Ascending aorta (tissue), 2 donors: ENCODE measurements around the gene TRMT44. TPM values are rescaled to one million over a fixed set of nuclear protein-coding genes. Genes with fewer than 3 reads are reported as not detected.
A peak's percentile ranks its signal among the peaks of the same experiment; 100 is the strongest.

Source experiments
- DNase-seq, 2 donors: peaks; one replicate each; pipeline ENCODE4 v3.0.0-alpha.2; 2019; ENCODE audit warnings: low spot score in 2 of 2
- H3K27ac ChIP-seq, 2 donors: fragments of 200-600 bp; sonication (generic); one replicate each; pipeline ENCODE4 v1.5.1; 2016 to 2017; ENCODE audit warnings: mild to moderate bottlenecking in 1 of 2
- H3K27me3 ChIP-seq: fragments of 200-600 bp; sonication (generic); one replicate; pipeline ENCODE4 v1.5.1; 2017
- H3K36me3 ChIP-seq, 2 donors: fragments of 200-600 bp; sonication (generic); one replicate each; pipeline ENCODE4 v1.5.1; 2016
- H3K4me1 ChIP-seq, 2 donors: fragments of 200-600 bp; sonication (generic); one replicate each; pipeline ENCODE4 v1.5.1; 2016 to 2017; ENCODE audit warnings: mild to moderate bottlenecking in 1 of 2
- H3K4me3 ChIP-seq, 2 donors: fragments of 200-600 bp; sonication (generic); one replicate each; pipeline ENCODE4 v1.5.1; 2016 to 2017; ENCODE audit warnings: mild to moderate bottlenecking in 1 of 2
- H3K9me3 ChIP-seq, 2 donors: fragments of 200-600 bp; sonication (generic); one replicate each; pipeline ENCODE4 v1.5.1; 2016
- CTCF ChIP-seq, 3 experiments: fragments of 200-600 bp in 2 of 3; fragments of 450-650 bp in 1 of 3; sonication (generic) in 2 of 3; IDR thresholded peaks; one replicate each; pipeline ENCODE4 v1.5.1; 2016 to 2019; ENCODE audit warnings: antibody characterized with exemption in 3 of 3, mild to moderate bottlenecking in 1 of 3, moderate library complexity in 1 of 3
- intact Hi-C: fragments of 100-400 bp; cut with DNase I; formaldehyde crosslinking; loops from one replicate; pipeline ENCODE4 v1.15.1; 2023
- total RNA-seq: library from RNA; depleted of rRNA; stranded (reverse); fragments of >200 nt; gene quantifications from one replicate; pipeline ENCODE4 v1.1.0, GENCODE V29; 2016

Gene TRMT44
- total RNA-seq, 1 donor from 2014 or later = 39.8 TPM

GRCh38 chr4:8407316-8407715, 33.3 kb upstream of the TRMT44 start:
- DNase-seq = no peak
- Histone ChIP-seq H3K9me3 (no peaks in the 10 kb centered on the region), H3K27me3 (no peaks in the 10 kb centered on the region)

GRCh38 chr4:8407756-8408155, 32.8 kb upstream of the TRMT44 start:
- H3K27me3 ChIP-seq = no peaks in the 10 kb centered on the region
- peaks cover 6 to 16% of the 10 kb centered on the region in 2 donors for H3K4me1 ChIP-seq
- no peak for TF ChIP-seq CTCF (IDR thresholded peaks at IDR 0.05)
- no peaks in the 10 kb centered on the region for H3K9me3 ChIP-seq
- no peak overlapping the region for H3K4me3 ChIP-seq
- peaks cover 59 to 69% of the 10 kb centered on the region in 2 donors for H3K36me3 ChIP-seq
- no peak overlapping the region for H3K27ac ChIP-seq
- intact Hi-C loops = no loop called here
- DNase-seq = no peak

More at GRCh38 chr4:8407316-8407715, 33.3 kb upstream of the TRMT44 start:
- no peak overlapping the region for H3K27ac ChIP-seq
- no peak for TF ChIP-seq CTCF (IDR thresholded peaks at IDR 0.05)
- intact Hi-C loops = no loop called here
- H3K36me3 ChIP-seq = peaks cover 59 to 65% of the 10 kb centered on the region in 2 donors
- peaks cover 9 to 20% of the 10 kb centered on the region in 2 donors for H3K4me1 ChIP-seq
- no peak overlapping the region for H3K4me3 ChIP-seq

GRCh38 chr4:8409264-8410065, 31.1 kb upstream of the TRMT44 start:
- no peak for TF ChIP-seq CTCF (IDR thresholded peaks at IDR 0.05)
- DNase-seq = no peak
- Histone ChIP-seq H3K27me3 (no peaks in the 10 kb centered on the region), H3K4me1 (peaks cover 4 to 10% of the 10 kb centered on the region in 2 donors), H3K27ac (no peak overlapping the region), H3K9me3 (no peaks in the 10 kb centered on the region), H3K4me3 (no peak overlapping the region), H3K36me3 (peaks cover 65 to 80% of the 10 kb centered on the region in 2 donors)
- intact Hi-C loops = no loop called here

- H3K27ac ChIP-seq = peak overlapping the region; percentile 22 to 38
- TF ChIP-seq CTCF (IDR thresholded peaks at IDR 0.05) = no peak
- H3K4me1 ChIP-seq = peaks cover 4 to 10% of the 10 kb centered on the region in 2 donors
- H3K27me3 ChIP-seq = no peaks in the 10 kb centered on the region
- peaks cover 65 to 80% of the 10 kb centered on the region in 2 donors for H3K36me3 ChIP-seq
- intact Hi-C loops = no loop called here
- H3K9me3 ChIP-seq = no peaks in the 10 kb centered on the region
- no peak overlapping the region for H3K4me3 ChIP-seq
- DNase-seq = no peak
Measured at GRCh38 chr4:8410066-8410625, 30.4 kb upstream of the TRMT44 start.

GRCh38 chr4:8410641-8411271, 29.8 kb upstream of the TRMT44 start:
- intact Hi-C loops = no loop called here
- no peaks in the 10 kb centered on the region for H3K27me3 ChIP-seq
- no peak for DNase-seq
- H3K4me1 ChIP-seq = peaks cover 4 to 10% of the 10 kb centered on the region in 2 donors
- peak overlapping the region; percentile 22 to 38 for H3K27ac ChIP-seq
- no peak overlapping the region for H3K4me3 ChIP-seq
- peak in 2 of 3 experiments; percentile 18 to 23 for TF ChIP-seq CTCF (IDR thresholded peaks at IDR 0.05)
- H3K36me3 ChIP-seq = peaks cover 65 to 78% of the 10 kb centered on the region in 2 donors
- no peaks in the 10 kb centered on the region for H3K9me3 ChIP-seq
